ENCODE data around the gene ARFRP1.
"Not testable (repeated sequence)": the region's sequence is repeated elsewhere in the genome, so short reads cannot be mapped to it uniquely, and the experiment has no call there.

Gene ARFRP1

GRCh38 chr20:63732118-63733095, 24.6 kb upstream of the ARFRP1 start:
- DNase-seq: no peak

GRCh38 chr20:63731410-63731809, 23.6 kb upstream of the ARFRP1 start:
- DNase-seq: no peak

GRCh38 chr20:63730189-63730733, 22.5 kb upstream of the ARFRP1 start:
- not testable (repeated sequence) for DNase-seq

- DNase-seq: not testable (repeated sequence)
Observed at GRCh38 chr20:63722967-63723622, 15.3 kb upstream of the ARFRP1 start.

GRCh38 chr20:63718996-63719395, 11.2 kb upstream of the ARFRP1 start:
- no peak for DNase-seq

GRCh38 chr20:63714858-63715257, 7.1 kb upstream of the ARFRP1 start:
- DNase-seq: no peak

GRCh38 chr20:63712191-63712590, 4.4 kb upstream of the ARFRP1 start:
- no peak for DNase-seq

- DNase-seq: no peak
Observed at GRCh38 chr20:63711085-63711645, 3.4 kb upstream of the ARFRP1 start.

- no peak for DNase-seq
Observed at GRCh38 chr20:63709149-63709527, 1.4 kb upstream of the ARFRP1 start.

- DNase-seq: no peak
Observed at GRCh38 chr20:63708301-63709148, 749 bp upstream of the ARFRP1 start.

- DNase-seq: no peak
Observed at GRCh38 chr20:63706852-63707557, 771 bp downstream of the ARFRP1 start.

GRCh38 chr20:63706027-63706695, 1.6 kb downstream of the ARFRP1 start:
- DNase-seq: no peak

GRCh38 chr20:63705232-63706026, 2.3 kb downstream of the ARFRP1 start:
- DNase-seq: no peak

- DNase-seq: no peak
Observed at GRCh38 chr20:63704749-63705117, 3.0 kb downstream of the ARFRP1 start.

GRCh38 chr20:63703976-63704748, 3.6 kb downstream of the ARFRP1 start:
- no peak for DNase-seq

- DNase-seq: no peak
Observed at GRCh38 chr20:63703471-63703975, 4.3 kb downstream of the ARFRP1 start.

- no peak for DNase-seq
Observed at GRCh38 chr20:63702751-63703470, 4.9 kb downstream of the ARFRP1 start.

GRCh38 chr20:63702036-63702665, 5.6 kb downstream of the ARFRP1 start:
- DNase-seq: no peak
